ENCODE data around the gene LSAMP.

LSAMP gene

GRCh38 chr3:116002235-116002634 is 443.1 kb downstream of the LSAMP start:
- DNase-seq (ENCODE audit: low spot score), result no peak
- TF ChIP-seq CTCF (IDR thresholded peaks at IDR 0.05; ENCODE audit: extremely low read depth, missing control alignments), result no peak

- no peak for TF ChIP-seq CTCF (IDR thresholded peaks at IDR 0.05; ENCODE audit: extremely low read depth, missing control alignments)
- DNase-seq (ENCODE audit: low spot score), result no peak
These were observed 444.1 kb downstream of the LSAMP start for GRCh38 chr3:116001151-116001621.

DNA sequence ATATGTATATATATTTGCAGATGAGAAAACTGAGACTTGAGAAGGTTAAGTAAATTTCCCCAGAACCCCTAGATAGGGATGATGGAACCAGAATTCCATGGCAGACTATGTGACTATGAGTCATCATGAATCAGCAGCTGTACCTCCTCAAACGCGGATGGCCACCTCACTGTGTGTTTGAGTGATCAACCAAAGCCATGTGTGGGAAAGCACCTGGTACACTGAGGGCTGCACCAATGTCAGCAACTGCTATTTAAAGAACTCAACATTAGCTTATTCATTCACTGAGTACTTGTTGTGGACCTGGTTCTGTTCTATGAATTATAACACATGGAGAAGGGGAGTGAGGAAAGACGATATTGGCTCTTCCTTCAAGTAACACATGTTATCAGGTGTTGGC is 445.0 kb downstream of the LSAMP start:
- DNase-seq (ENCODE audit: low spot score), result no peak

GRCh38 chr3:115999613-116000012 is 445.7 kb downstream of the LSAMP start:
- TF ChIP-seq CTCF (IDR thresholded peaks at IDR 0.05; ENCODE audit: extremely low read depth, missing control alignments), result no peak
- DNase-seq (ENCODE audit: low spot score), result no peak

More for the DNA sequence above, 445.0 kb downstream of the LSAMP start:
- TF ChIP-seq CTCF (IDR thresholded peaks at IDR 0.05; ENCODE audit: extremely low read depth, missing control alignments), result no peak

DNA sequence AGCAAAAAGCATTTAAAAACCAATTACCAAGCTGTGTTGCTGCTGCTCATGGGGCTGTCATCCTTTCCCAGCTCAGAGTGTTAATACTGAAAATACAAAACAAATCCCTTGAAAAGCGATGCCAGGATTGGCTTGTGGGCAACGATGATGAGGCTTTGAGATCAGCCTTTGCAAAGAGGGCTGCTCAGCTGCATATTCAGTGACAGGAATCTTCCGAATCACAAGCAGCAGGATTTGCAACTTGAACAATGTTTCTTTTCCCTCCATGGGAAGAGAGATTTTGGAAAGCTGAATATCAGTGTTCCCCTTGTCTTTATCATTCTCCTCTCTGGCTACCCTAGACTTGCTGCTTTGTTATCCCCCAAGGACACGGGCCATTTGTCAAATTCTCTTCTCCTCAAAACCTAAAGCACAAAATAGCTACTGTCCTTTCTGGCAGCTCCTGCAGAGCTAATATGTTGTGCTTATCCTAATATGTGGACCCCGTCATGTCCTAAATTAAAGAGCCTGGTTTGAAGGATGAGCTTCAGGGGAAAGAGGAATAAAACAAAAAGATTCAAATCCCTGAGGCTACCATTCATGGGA is 446.2 kb downstream of the LSAMP start:
- no peak for DNase-seq (ENCODE audit: low spot score)
- TF ChIP-seq CTCF (IDR thresholded peaks at IDR 0.05; ENCODE audit: extremely low read depth, missing control alignments), result no peak

- DNase-seq (ENCODE audit: low spot score), result no peak
- TF ChIP-seq CTCF (IDR thresholded peaks at IDR 0.05; ENCODE audit: extremely low read depth, missing control alignments), result no peak
These were observed 448.7 kb downstream of the LSAMP start for GRCh38 chr3:115996420-115997108.

DNA sequence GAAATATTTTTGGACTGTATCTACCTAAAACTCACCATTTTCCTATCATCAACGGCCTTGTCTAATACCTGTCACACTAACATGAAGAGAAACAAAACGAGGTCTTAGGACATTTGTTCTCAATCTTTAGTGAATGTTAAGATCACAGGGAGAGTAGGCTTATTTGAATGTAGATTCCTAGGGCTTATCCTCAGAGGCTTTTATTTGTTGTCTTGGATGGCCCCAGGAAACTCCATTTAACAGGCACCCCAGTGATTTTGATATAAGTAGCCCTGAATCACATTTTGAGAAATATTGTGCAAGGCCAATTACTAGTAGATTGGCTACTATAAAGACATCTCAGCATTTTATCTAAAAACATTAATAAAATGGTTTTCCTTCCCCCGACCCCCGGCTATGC is 454.6 kb downstream of the LSAMP start:
- no peak for DNase-seq (ENCODE audit: low spot score)
- TF ChIP-seq CTCF (IDR thresholded peaks at IDR 0.05; ENCODE audit: extremely low read depth, missing control alignments), result no peak

Data from GM20000 (cell line).